ENCODE results near the gene RAB34.

RAB34 gene

GRCh38 chr17:28698253-28698941 lies 19.3 kb downstream of the RAB34 start:
- DNase-seq (ENCODE audit: low read depth): no peak
- TF ChIP-seq, protein P1, sequence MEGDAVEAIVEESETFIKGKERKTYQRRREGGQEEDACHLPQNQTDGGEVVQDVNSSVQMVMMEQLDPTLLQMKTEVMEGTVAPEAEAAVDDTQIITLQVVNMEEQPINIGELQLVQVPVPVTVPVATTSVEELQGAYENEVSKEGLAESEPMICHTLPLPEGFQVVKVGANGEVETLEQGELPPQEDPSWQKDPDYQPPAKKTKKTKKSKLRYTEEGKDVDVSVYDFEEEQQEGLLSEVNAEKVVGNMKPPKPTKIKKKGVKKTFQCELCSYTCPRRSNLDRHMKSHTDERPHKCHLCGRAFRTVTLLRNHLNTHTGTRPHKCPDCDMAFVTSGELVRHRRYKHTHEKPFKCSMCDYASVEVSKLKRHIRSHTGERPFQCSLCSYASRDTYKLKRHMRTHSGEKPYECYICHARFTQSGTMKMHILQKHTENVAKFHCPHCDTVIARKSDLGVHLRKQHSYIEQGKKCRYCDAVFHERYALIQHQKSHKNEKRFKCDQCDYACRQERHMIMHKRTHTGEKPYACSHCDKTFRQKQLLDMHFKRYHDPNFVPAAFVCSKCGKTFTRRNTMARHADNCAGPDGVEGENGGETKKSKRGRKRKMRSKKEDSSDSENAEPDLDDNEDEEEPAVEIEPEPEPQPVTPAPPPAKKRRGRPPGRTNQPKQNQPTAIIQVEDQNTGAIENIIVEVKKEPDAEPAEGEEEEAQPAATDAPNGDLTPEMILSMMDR (conservative IDR thresholded peaks at IDR 0.05; ENCODE audit: low read depth, low read length): no peak
- H3K4me3 ChIP-seq (ENCODE audit: low read depth, low read length): no peak overlapping the region

- DNase-seq (ENCODE audit: low read depth): no peak
- no peak overlapping the region for H3K4me3 ChIP-seq (ENCODE audit: low read depth, low read length)
- TF ChIP-seq, protein P1 (conservative IDR thresholded peaks at IDR 0.05; ENCODE audit: low read depth, low read length): no peak
These were observed 23.8 kb downstream of the RAB34 start for GRCh38 chr17:28693869-28694268.

- TF ChIP-seq, protein P1 (conservative IDR thresholded peaks at IDR 0.05; ENCODE audit: low read depth, low read length): no peak
- no peak overlapping the region for H3K4me3 ChIP-seq (ENCODE audit: low read depth, low read length)
- DNase-seq (ENCODE audit: low read depth): no peak
These were observed 28.7 kb downstream of the RAB34 start for GRCh38 chr17:28689011-28689410.

- H3K4me3 ChIP-seq (ENCODE audit: low read depth, low read length): no peak overlapping the region
- TF ChIP-seq, protein P1 (conservative IDR thresholded peaks at IDR 0.05; ENCODE audit: low read depth, low read length): no peak
- DNase-seq (ENCODE audit: low read depth): no peak
These were observed 29.2 kb downstream of the RAB34 start for GRCh38 chr17:28688481-28688880.

GRCh38 chr17:28686296-28686695 lies 31.4 kb downstream of the RAB34 start:
- TF ChIP-seq, protein P1 (conservative IDR thresholded peaks at IDR 0.05; ENCODE audit: low read depth, low read length): no peak
- no peak overlapping the region for H3K4me3 ChIP-seq (ENCODE audit: low read depth, low read length)
- no peak for DNase-seq (ENCODE audit: low read depth)

DNA sequence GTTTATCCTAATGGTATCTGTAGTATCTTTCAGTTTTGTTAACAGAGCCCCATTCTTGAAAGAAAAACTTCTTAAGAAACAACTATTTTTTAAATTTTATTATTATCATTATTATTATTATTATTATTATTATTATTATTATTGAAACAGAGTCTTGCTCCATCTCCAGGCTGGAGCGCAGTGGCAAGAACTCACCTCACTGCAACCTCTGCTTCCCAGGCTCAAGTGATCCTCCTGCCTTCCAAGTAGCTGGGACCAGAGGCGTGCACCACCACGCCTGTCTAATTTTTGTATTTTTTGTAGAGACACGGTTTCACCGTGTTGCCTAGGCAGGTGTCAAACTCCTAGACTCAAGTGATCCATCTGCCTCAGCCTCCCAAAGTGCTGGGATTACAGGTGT lies 32.3 kb downstream of the RAB34 start:
- TF ChIP-seq, protein P1 (conservative IDR thresholded peaks at IDR 0.05; ENCODE audit: low read depth, low read length): no peak
- no peak overlapping the region for H3K4me3 ChIP-seq (ENCODE audit: low read depth, low read length)
- DNase-seq (ENCODE audit: low read depth): no peak

- no peak overlapping the region for H3K4me3 ChIP-seq (ENCODE audit: low read depth, low read length)
- peak; percentile 43 for DNase-seq (ENCODE audit: low read depth)
- TF ChIP-seq, protein P1 (conservative IDR thresholded peaks at IDR 0.05; ENCODE audit: low read depth, low read length): peak; percentile 7
These were observed 32.7 kb downstream of the RAB34 start for GRCh38 chr17:28684963-28685362.
